Activated naive CD4-positive, alpha-beta T cell treated with anti-CD3 and anti-CD28 coated beads for 36 hours (primary cell): ENCODE data around the gene PCYT1B. TPM values are rescaled to one million over a fixed set of nuclear protein-coding genes. Genes with fewer than 3 reads are reported as not detected.
A peak's percentile ranks its signal among the peaks of the same experiment; 100 is the strongest.
"Not testable (repeated sequence)": the region's sequence is repeated elsewhere in the genome, so short reads cannot be mapped to it uniquely, and the experiment has no call there.

ENCODE experiments used
- CTCF ChIA-PET: fragments of 350-600 bp; sonication (Branson Sonifier 250); formaldehyde crosslinking; loops from one replicate; lab custom pipeline; 2021; ENCODE audit warnings: antibody characterized with exemption; lab: Charles Lee
- DNase-seq: peaks from one replicate; pipeline ENCODE4 v3.0.0-alpha.2; 2020
- H3K27ac Mint-ChIP-seq: one replicate; pipeline ENCODE4 v1.8.0; 2021; ENCODE audit warnings: mild to moderate bottlenecking, mixed read lengths
- H3K27me3 Mint-ChIP-seq: one replicate; pipeline ENCODE4 v1.8.0; 2021; ENCODE audit warnings: low read depth, mixed read lengths
- H3K36me3 Mint-ChIP-seq: one replicate; pipeline ENCODE4 v1.8.0; 2021; ENCODE audit warnings: low read depth, mixed read lengths
- H3K4me1 Mint-ChIP-seq: one replicate; pipeline ENCODE4 v1.8.0; 2021; ENCODE audit warnings: low read depth, mixed read lengths
- H3K4me3 Mint-ChIP-seq: one replicate; pipeline ENCODE4 v1.8.0; 2021; ENCODE audit warnings: mild to moderate bottlenecking, moderate library complexity, mixed read lengths
- H3K9me3 Mint-ChIP-seq: one replicate; pipeline ENCODE4 v1.8.0; 2021; ENCODE audit warnings: mixed read lengths
- intact Hi-C: fragments of 100-400 bp; cut with micrococcal nuclease; formaldehyde crosslinking; loops from one replicate; pipeline ENCODE4 v1.15.1; 2023
- total RNA-seq, 2 experiments: library from RNA; stranded (reverse); gene quantifications; one replicate each; pipeline ENCODE4 v1.2.3, GENCODE V29; 2021

PCYT1B gene
- total RNA-seq, 2 experiments from 2014 or later = 0.17 TPM; not detected in 1

GRCh38 chrX:24662352-24662751 is 15.2 kb upstream of the PCYT1B start:
- no peaks in the 10 kb centered on the region for H3K36me3 Mint-ChIP-seq
- CTCF ChIA-PET = interaction anchor here (1.1 kb wide), 1 partner anchor 267 kb away, joined by 3 read pairs; no protein-coding TSS in a partner anchor
- H3K4me3 Mint-ChIP-seq = no peak overlapping the region
- intact Hi-C loops = no loop called here
- H3K27ac Mint-ChIP-seq = no peak overlapping the region
- H3K27me3 Mint-ChIP-seq = no peaks in the 10 kb centered on the region
- no peak for DNase-seq
- no peaks in the 10 kb centered on the region for H3K9me3 Mint-ChIP-seq
- H3K4me1 Mint-ChIP-seq = no peaks in the 10 kb centered on the region

- Mint-ChIP-seq H3K4me1 (no peaks in the 10 kb centered on the region), H3K9me3 (no peaks in the 10 kb centered on the region), H3K27me3 (no peaks in the 10 kb centered on the region), H3K36me3 (no peaks in the 10 kb centered on the region), H3K27ac (no peak overlapping the region), H3K4me3 (no peak overlapping the region)
- CTCF ChIA-PET = no interaction called here
- DNase-seq = no peak
- intact Hi-C loops = no loop called here
Measured at GRCh38 chrX:24661292-24661691, 14.1 kb upstream of the PCYT1B start.

DNA sequence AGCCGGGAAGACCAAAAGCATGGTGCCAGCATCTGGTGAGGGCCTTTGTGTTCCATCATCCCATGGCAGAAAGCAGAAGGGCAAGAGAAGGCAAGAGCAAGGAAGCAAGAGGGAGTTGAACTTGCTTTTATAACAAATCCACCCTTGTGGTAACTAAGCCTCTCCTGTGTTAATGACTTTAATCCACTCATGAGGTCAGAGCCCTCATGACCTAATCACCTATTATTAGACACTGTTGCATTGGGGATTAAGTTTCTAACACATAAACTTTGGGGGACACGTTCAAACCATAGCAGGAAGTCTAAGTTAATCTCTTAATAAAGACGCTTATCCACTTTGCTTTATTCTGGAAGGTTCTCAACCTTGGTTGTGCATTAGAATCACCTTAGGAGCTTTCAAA is 12.5 kb upstream of the PCYT1B start:
- CTCF ChIA-PET = no interaction called here
- H3K27me3 Mint-ChIP-seq = no peaks in the 10 kb centered on the region

DNA sequence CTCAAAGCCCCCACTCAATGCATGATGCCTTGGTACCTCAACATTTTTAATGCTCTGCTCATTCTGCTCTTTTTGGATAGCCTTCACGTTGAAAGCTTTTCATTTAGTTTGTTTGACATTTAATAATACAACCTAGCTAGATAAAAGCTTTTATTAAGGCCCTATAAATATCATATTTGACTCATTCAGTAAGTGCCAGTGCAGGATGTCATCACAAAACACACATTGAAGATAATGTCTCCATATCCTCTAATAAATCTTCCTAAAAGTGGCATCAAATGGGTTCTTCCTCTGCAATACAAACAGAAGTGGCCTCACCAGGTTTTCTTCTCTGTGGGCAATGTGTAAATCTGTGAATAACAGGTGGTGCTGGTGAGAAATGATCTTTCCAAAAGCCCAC is 12.0 kb upstream of the PCYT1B start:
- CTCF ChIA-PET = no interaction called here
- Mint-ChIP-seq H3K27ac (no peak overlapping the region), H3K36me3 (no peaks in the 10 kb centered on the region), H3K4me1 (no peaks in the 10 kb centered on the region), H3K4me3 (no peak overlapping the region), H3K27me3 (no peaks in the 10 kb centered on the region), H3K9me3 (no peaks in the 10 kb centered on the region)
- intact Hi-C loops = no loop called here
- DNase-seq = no peak

More for the DNA sequence above, 12.5 kb upstream of the PCYT1B start:
- no peaks in the 10 kb centered on the region for H3K4me1 Mint-ChIP-seq
- H3K36me3 Mint-ChIP-seq = no peaks in the 10 kb centered on the region
- no peak for DNase-seq
- intact Hi-C loops = no loop called here
- H3K27ac Mint-ChIP-seq = no peak overlapping the region
- H3K9me3 Mint-ChIP-seq = no peaks in the 10 kb centered on the region
- no peak overlapping the region for H3K4me3 Mint-ChIP-seq

- Mint-ChIP-seq H3K4me1 (no peaks in the 10 kb centered on the region), H3K36me3 (no peaks in the 10 kb centered on the region), H3K27ac (no peak overlapping the region), H3K9me3 (no peaks in the 10 kb centered on the region), H3K4me3 (no peak overlapping the region), H3K27me3 (no peaks in the 10 kb centered on the region)
- no peak for DNase-seq
- CTCF ChIA-PET = no interaction called here
- intact Hi-C loops = no loop called here
Measured at GRCh38 chrX:24658421-24658820, 11.3 kb upstream of the PCYT1B start.

DNA sequence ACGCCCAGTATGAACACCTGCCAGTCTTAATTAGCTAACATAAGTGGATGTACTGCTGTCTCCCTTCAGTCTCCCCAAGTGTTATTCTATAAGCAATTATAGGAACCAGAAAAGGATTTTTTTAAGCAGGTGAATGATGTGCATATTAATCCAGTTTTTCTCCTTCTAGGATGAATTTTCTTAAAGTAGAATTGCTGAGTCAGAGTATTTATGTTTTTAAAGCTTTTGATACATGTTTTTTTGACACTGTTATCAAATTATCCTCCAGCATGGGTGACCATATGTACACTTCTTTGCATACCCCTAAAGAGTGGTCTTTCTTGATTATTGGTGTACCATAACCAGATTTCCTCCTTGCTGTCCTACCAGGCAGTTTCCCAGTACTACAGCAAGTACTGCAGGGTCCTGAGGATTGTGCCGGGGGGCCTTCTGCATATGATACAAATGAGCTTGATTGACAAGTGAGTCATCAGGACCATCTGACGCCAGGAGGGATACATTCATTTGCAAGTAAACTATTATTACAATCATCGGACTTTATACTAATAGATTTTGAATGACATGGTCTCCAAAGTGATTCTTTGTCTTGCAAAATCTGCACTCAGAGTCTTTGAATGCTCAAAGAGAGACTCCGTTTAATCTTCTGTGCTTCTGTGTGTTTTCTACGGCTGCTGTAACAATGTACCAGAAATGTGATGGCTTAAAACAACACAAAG is 10.7 kb upstream of the PCYT1B start:
- intact Hi-C loops = no loop called here
- Mint-ChIP-seq H3K4me3 (no peak overlapping the region), H3K36me3 (no peaks in the 10 kb centered on the region), H3K27me3 (no peaks in the 10 kb centered on the region), H3K4me1 (no peaks in the 10 kb centered on the region), H3K27ac (no peak overlapping the region), H3K9me3 (no peaks in the 10 kb centered on the region)
- CTCF ChIA-PET = no interaction called here
- DNase-seq = no peak

GRCh38 chrX:24655679-24656078 is 8.5 kb upstream of the PCYT1B start:
- H3K36me3 Mint-ChIP-seq, H3K9me3 Mint-ChIP-seq, intact Hi-C loops, DNase-seq, CTCF ChIA-PET, H3K27ac Mint-ChIP-seq, H3K27me3 Mint-ChIP-seq, H3K4me1 Mint-ChIP-seq, H3K4me3 Mint-ChIP-seq: not testable (repeated sequence)

DNA sequence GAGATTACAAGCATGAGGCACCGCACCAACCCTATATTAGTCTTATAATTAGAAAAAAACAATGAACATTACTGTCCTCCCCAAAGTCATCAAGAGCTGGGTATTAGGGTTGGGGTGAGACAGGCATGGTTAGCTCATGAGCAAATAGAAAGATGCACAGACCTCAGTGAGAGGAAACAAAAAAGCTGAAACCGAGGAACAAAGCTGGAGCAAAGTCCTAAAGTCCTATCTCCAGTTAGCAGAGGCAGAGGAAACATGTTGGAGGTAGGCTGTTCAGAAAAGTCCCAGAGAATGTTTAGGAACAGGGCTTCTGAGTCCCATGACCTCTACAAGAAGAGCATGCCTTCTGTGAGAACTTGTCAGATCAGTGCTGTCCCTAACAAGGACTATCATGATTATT is 4.6 kb upstream of the PCYT1B start:
- Mint-ChIP-seq H3K4me3 (no peak overlapping the region), H3K4me1 (peaks cover 5% of the 10 kb centered on the region), H3K27ac (no peak overlapping the region), H3K9me3 (no peaks in the 10 kb centered on the region), H3K36me3 (no peaks in the 10 kb centered on the region), H3K27me3 (peaks cover 2% of the 10 kb centered on the region)
- intact Hi-C loops = no loop called here
- DNase-seq = no peak
- CTCF ChIA-PET = no interaction called here

GRCh38 chrX:24648495-24648894 is 1.3 kb upstream of the PCYT1B start:
- no peak for DNase-seq
- Mint-ChIP-seq H3K9me3 (no peaks in the 10 kb centered on the region), H3K27me3 (peaks cover 6% of the 10 kb centered on the region), H3K4me3 (no peak overlapping the region), H3K4me1 (peaks cover 11% of the 10 kb centered on the region), H3K27ac (no peak overlapping the region), H3K36me3 (no peaks in the 10 kb centered on the region)
- intact Hi-C loops = loop anchor here (10.0 kb wide), 1 partner anchor 254 kb away; no protein-coding TSS in a partner anchor
- CTCF ChIA-PET = no interaction called here

GRCh38 chrX:24646745-24647182 is 383 bp downstream of the PCYT1B start:
- intact Hi-C loops = loop anchor here (10.0 kb wide), 1 partner anchor 252 kb away; no protein-coding TSS in a partner anchor
- Mint-ChIP-seq H3K4me3 (peak overlapping the region; percentile 68), H3K27ac (no peak overlapping the region), H3K9me3 (no peaks in the 10 kb centered on the region), H3K27me3 (peaks cover 6% of the 10 kb centered on the region), H3K36me3 (no peaks in the 10 kb centered on the region), H3K4me1 (peaks cover 11% of the 10 kb centered on the region)
- CTCF ChIA-PET = interaction anchor here (1.2 to 1.5 kb wide), 2 partner anchors 30 to 276 kb away, joined by 3 to 4 read pairs; no protein-coding TSS in a partner anchor
- DNase-seq = no peak

- Mint-ChIP-seq H3K27me3 (peaks cover 6% of the 10 kb centered on the region), H3K36me3 (no peaks in the 10 kb centered on the region), H3K27ac (no peak overlapping the region), H3K4me3 (no peak overlapping the region), H3K4me1 (peaks cover 11% of the 10 kb centered on the region), H3K9me3 (no peaks in the 10 kb centered on the region)
- CTCF ChIA-PET = interaction anchor here (1.2 to 1.5 kb wide), 2 partner anchors 30 to 275 kb away, joined by 3 to 4 read pairs; no protein-coding TSS in a partner anchor
- intact Hi-C loops = loop anchor here (10.0 kb wide), 1 partner anchor 251 kb away; no protein-coding TSS in a partner anchor
- DNase-seq = no peak
Measured at GRCh38 chrX:24646006-24646405, 1.1 kb downstream of the PCYT1B start.

GRCh38 chrX:24643116-24643515 is 4.0 kb downstream of the PCYT1B start:
- intact Hi-C loops = loop anchor here (10.0 kb wide), 1 partner anchor 248 kb away; no protein-coding TSS in a partner anchor
- Mint-ChIP-seq H3K27me3 (peaks cover 7% of the 10 kb centered on the region), H3K4me3 (no peak overlapping the region), H3K27ac (no peak overlapping the region), H3K4me1 (peaks cover 11% of the 10 kb centered on the region), H3K9me3 (no peaks in the 10 kb centered on the region), H3K36me3 (no peaks in the 10 kb centered on the region)
- DNase-seq = no peak
- CTCF ChIA-PET = no interaction called here

DNA sequence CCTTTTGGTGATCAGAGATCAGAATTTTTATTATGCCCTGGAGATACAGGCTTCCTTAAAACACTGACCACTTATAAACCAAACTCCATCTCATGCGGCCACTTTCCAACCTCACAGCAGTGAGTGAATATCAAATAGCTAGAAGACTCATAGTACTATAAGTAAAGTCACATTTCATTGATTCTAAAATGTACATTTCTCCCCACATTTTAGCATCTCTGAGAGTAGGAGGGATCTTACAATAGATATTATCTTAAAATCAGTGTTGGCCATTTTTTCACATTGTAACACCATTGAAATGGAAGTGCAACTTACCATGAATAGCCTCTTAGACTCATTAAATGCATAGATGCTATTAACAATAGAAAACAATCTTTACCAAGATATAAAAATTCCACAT is 17.4 kb downstream of the PCYT1B start:
- CTCF ChIA-PET = no interaction called here
- Mint-ChIP-seq H3K27me3 (no peaks in the 10 kb centered on the region), H3K36me3 (no peaks in the 10 kb centered on the region), H3K4me3 (no peak overlapping the region), H3K27ac (no peak overlapping the region), H3K4me1 (no peaks in the 10 kb centered on the region), H3K9me3 (no peaks in the 10 kb centered on the region)
- intact Hi-C loops = no loop called here
- DNase-seq = no peak
